RWPE2 (cell line): ENCODE measurements around the gene CFAP65.

ENCODE experiments used
- ATAC-seq: fragments of 200-7000 bp; cut with Tn5 transposase; 3 replicates; pipeline ENCODE4 v1.9.1; 2021; ENCODE audit warnings: low read depth
- DNase-seq: peaks from one replicate; pipeline ENCODE4 v3.0.0-alpha.2; 2020; ENCODE audit warnings: low spot score
- H3K27ac ChIP-seq: fragments of 450-650 bp; 2 replicates; pipeline ENCODE4 v1.5.1; 2017; ENCODE audit warnings: mild to moderate bottlenecking; ENCODE audit not compliant: poor library complexity, severe bottlenecking
- H3K27me3 ChIP-seq: fragments of 250-450 bp; sonication (Bioruptor Pico); 2 replicates; pipeline ENCODE4 v1.5.1; 2021; ENCODE audit warnings: mild to moderate bottlenecking, moderate library complexity; ENCODE audit not compliant: insufficient read depth, poor library complexity, severe bottlenecking
- H3K36me3 ChIP-seq: fragments of 250-450 bp; sonication (Bioruptor Pico); 2 replicates; pipeline ENCODE4 v1.5.1; 2020; ENCODE audit warnings: low read depth, mild to moderate bottlenecking, moderate library complexity
- H3K4me1 ChIP-seq: fragments of 250-450 bp; sonication (Bioruptor Pico); 2 replicates; pipeline ENCODE4 v1.5.1; 2021; ENCODE audit warnings: mild to moderate bottlenecking, moderate library complexity; ENCODE audit not compliant: insufficient read depth, poor library complexity, severe bottlenecking
- H3K4me3 ChIP-seq: fragments of 250-450 bp; sonication (Bioruptor Pico); 2 replicates; pipeline ENCODE4 v1.5.1; 2021; ENCODE audit warnings: mild to moderate bottlenecking, moderate library complexity; ENCODE audit not compliant: severe bottlenecking
- H3K9me3 ChIP-seq: fragments of 250-450 bp; sonication (Bioruptor Pico); 2 replicates; pipeline ENCODE4 v1.5.1; 2021; ENCODE audit warnings: mild to moderate bottlenecking, moderate library complexity; ENCODE audit not compliant: severe bottlenecking
- TF ChIP-seq, protein P1 (sequence below): fragments of 450-650 bp; IDR thresholded peaks from one replicate; pipeline ENCODE4 v1.5.1; 2017; ENCODE audit warnings: mild to moderate bottlenecking, moderate library complexity; ENCODE audit not compliant: poor library complexity, severe bottlenecking

CFAP65 gene

DNA sequence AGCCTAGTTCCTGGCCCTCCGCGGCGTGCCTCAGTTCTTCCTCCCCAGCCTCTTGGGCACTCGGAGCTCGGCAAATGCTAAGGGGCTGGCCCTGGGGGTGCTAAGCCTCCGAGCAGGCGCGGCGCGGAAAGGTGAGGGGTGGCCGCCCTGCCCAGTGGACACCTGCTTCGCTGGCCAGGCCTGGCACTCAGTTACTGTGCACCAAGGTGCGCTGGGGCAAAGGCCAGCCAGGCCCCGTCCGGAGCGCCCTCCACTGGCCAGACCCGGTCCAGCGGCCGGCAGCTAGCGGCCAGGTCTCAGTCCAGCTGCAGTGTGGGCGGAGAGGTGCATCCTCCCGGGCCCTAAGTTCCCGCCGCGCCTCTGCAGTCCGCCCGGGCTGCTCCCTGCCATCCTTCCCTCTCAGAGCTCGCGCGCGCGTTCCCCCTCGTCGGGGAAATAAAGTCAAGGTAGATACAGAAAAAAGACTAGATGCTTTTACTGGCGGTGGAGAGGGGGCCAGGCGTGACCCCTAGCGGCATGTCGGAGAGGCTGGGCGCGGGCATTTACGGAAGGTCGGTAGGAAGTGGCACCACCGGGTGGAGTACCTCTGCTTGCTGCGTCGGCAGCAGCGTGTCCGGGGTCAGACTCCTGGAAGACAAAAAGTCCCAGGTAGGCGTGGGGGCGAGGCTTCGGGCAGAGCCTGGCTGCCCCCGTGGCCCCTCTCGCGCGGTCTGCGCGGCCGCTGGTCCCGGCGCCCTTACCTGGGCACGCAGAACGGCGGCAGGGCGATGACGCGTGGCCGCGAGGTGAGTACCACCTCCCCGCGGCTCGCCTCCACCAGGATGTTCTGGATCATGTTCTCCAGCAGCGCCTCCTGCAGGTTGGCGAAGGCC is 38.7 kb downstream of the CFAP65 start:
- Histone ChIP-seq H3K4me3 (peak overlapping the region; percentile 5), H3K27me3 (peaks cover 41% of the 10 kb centered on the region)

DNA sequence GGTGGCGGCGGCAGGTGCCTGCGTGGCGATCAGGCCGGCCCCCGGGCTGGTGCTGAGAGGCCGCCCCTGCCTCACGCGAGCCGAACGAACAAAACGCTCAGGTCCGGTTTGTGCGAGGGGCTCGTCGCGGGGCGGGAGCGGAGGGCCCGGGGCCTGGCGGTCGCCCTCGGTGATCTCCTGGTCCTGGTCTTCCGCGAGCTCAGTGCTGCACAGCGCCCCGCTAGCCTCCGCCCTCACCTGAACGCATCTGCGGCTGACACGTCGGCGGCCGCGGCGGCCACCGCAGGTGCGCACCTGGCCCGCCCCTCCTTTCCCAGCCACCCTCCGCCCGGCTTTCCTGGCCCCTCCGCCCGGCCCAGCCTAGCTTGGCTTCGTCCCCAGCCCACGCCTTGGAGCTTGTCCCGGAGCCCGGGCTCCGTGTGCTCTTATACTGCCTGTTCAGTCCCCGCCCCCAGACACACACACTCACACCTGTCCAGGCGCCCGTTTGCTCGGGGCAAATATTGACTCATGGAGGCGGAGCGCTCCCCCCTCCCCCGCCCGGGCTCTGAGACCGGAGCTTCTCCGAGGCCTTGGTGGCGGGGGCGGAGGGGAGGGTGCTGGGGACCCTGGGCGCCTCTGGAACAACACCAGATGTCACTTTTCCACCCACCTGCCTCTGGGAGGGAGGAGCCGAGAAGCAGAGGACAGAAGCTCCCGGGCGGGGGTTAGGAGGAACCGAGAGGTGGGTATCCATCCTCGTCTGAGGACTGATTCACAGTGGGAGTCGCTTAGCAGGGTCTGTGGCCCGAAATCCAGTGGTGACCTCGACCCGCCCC is 39.5 kb downstream of the CFAP65 start:
- DNase-seq: no peak
- peak overlapping the region; percentile 5 for H3K4me3 ChIP-seq
- no peaks in the 10 kb centered on the region for H3K36me3 ChIP-seq
- H3K27ac ChIP-seq: no peak overlapping the region
- TF ChIP-seq, protein P1, sequence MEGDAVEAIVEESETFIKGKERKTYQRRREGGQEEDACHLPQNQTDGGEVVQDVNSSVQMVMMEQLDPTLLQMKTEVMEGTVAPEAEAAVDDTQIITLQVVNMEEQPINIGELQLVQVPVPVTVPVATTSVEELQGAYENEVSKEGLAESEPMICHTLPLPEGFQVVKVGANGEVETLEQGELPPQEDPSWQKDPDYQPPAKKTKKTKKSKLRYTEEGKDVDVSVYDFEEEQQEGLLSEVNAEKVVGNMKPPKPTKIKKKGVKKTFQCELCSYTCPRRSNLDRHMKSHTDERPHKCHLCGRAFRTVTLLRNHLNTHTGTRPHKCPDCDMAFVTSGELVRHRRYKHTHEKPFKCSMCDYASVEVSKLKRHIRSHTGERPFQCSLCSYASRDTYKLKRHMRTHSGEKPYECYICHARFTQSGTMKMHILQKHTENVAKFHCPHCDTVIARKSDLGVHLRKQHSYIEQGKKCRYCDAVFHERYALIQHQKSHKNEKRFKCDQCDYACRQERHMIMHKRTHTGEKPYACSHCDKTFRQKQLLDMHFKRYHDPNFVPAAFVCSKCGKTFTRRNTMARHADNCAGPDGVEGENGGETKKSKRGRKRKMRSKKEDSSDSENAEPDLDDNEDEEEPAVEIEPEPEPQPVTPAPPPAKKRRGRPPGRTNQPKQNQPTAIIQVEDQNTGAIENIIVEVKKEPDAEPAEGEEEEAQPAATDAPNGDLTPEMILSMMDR: no peak
- H3K9me3 ChIP-seq: no peaks in the 10 kb centered on the region
- ATAC-seq: peak; percentile 61
- H3K4me1 ChIP-seq: no peaks in the 10 kb centered on the region
- peaks cover 41% of the 10 kb centered on the region for H3K27me3 ChIP-seq

More for the DNA sequence above, 38.7 kb downstream of the CFAP65 start:
- DNase-seq: no peak
- Histone ChIP-seq H3K36me3 (no peaks in the 10 kb centered on the region), H3K4me1 (no peaks in the 10 kb centered on the region), H3K27ac (no peak overlapping the region), H3K9me3 (no peaks in the 10 kb centered on the region)
- ATAC-seq: peak; percentile 33
- TF ChIP-seq, protein P1: peak; percentile 55

DNA sequence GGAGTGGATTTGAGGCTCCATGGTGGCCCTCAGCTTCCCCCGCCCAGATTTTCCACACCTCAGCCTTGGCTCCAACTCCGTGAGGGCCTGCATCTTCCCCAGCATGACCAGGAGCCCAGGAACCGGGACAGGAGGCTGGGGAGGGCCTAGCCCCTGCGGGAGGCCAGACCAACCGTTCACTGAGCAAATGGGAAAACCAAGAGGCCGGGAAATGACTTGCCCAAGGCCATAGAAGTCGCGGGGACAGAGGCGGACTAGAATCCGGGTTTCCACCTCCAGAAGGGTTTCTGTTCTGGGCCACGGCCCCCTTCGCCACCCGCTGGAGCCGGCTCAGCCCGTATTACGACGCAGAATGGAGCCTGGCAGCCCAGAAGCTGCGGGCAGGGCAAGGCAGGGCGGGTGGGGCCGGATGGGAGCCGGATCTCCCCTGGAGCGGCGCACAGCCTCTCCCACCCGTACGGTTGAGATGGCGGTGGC is 40.2 kb downstream of the CFAP65 start:
- H3K36me3 ChIP-seq: no peaks in the 10 kb centered on the region
- TF ChIP-seq, protein P1: no peak
- H3K9me3 ChIP-seq: no peaks in the 10 kb centered on the region
- DNase-seq (no peak), ATAC-seq (no peak)
- no peak overlapping the region for H3K27ac ChIP-seq
- H3K27me3 ChIP-seq: peaks cover 41% of the 10 kb centered on the region
- H3K4me1 ChIP-seq: no peaks in the 10 kb centered on the region
- H3K4me3 ChIP-seq: no peak overlapping the region

DNA sequence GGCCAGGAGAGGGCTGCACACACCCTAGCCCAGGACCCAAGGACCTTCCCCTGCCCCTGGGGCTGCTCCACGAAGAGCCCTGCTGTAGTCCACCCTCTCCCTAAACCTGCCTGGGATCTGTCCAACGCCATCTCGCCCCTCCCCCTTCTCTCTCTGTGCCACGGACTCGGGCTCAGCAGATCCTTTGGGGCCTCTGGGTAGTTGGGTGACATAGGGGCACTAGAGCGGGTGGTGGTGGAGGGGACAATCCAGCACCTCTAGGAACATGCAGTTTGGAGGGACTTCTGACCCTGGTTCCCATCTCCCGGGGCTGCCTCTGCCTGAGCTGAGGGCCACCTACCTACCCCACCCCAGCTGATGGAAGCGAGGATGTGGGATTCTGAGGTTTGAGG is 40.8 kb downstream of the CFAP65 start:
- no peak overlapping the region for H3K4me3 ChIP-seq
- no peaks in the 10 kb centered on the region for H3K4me1 ChIP-seq
- H3K36me3 ChIP-seq: no peaks in the 10 kb centered on the region
- no peak overlapping the region for H3K27ac ChIP-seq
- no peak for ATAC-seq
- peak; percentile 47 for DNase-seq
- TF ChIP-seq, protein P1: no peak
- peaks cover 45% of the 10 kb centered on the region for H3K27me3 ChIP-seq
- no peaks in the 10 kb centered on the region for H3K9me3 ChIP-seq
